HG03159 (cell line): ENCODE data around the gene MEGF11.
A peak's percentile ranks its signal among the peaks of the same experiment; 100 is the strongest.
"Not testable (repeated sequence)": the region's sequence is repeated elsewhere in the genome, so short reads cannot be mapped to it uniquely, and the experiment has no call there.

ENCODE experiments used
- ATAC-seq: cut with Tn5 transposase; IDR thresholded peaks from one replicate; pipeline ENCODE4 v1.9.1; 2021; ENCODE audit warnings: mild to moderate bottlenecking, moderate library complexity; ENCODE audit not compliant: unreplicated experiment

MEGF11 gene

GRCh38 chr15:65869954-65870871 lies 383.3 kb downstream of the MEGF11 start:
- no peak for ATAC-seq

DNA sequence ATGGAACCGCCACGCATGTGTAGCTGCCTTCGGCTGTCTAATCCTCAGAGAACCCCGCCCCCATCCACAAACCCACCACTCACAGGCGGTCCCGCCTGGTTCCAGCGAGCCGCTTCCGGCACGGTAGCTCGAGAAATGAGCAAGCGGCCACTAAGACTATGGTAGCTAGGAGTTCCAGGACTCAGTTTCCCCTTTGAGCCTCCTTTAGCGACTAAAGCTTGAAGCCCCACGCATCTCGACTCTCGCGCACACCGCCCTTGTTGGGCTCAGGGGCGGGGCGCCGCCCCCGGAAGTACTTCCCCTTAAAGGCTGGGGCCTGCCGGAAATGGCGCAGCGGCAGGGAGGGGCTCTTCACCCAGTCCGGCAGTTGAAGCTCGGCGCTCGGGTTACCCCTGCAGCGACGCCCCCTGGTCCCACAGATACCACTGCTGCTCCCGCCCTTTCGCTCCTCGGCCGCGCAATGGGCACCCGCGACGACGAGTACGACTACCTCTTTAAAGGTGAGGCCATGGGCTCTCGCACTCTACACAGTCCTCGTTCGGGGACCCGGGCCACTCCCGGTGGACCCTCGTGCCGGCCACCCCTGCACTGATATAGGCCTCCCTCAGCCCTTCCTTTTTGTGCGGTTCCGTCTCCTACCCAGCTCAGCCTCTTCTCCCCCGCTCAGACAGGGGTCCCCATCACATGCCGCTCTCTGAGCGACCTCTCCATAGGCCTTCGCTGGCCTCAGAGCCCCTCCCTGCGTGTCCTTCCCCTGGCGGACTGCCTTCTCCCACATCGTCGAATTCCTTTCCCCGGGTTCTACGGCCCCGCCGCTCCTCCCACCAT lies 384.2 kb downstream of the MEGF11 start, which contains the start of gene RAB11A:
Gene RAB11A (plus strand): TSS at position 366 of the 828 bp plus-strand sequence. CDS start 95 bp downstream, at position 461.
- peak; percentile 83 for ATAC-seq

DNA sequence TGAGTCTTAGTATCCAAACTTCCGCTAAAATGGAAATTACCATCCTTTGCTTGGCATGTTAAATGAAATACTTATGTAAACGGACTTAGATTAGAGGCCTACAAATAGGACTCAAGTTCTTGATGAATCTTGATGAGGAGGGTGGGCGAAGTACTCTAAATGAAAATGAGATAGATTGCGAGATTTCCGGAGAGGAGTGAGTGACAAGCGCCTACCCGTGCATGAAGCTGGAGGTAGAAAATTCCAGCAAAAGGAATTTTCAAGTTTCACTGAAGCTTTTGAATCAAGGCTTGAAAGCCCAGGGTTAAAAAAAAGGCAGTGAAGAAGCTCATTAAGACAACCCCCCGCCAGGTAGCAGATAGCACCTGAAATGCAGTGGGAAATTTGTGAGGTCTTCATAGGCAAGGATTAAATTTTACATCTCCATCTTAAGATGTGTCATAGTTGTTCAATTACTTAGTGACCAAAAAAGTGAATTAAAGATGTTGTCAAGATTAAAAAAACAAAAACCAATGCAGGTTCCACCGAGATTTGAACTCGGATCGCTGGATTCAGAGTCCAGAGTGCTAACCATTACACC lies 384.9 kb downstream of the MEGF11 start:
- no peak for ATAC-seq

DNA sequence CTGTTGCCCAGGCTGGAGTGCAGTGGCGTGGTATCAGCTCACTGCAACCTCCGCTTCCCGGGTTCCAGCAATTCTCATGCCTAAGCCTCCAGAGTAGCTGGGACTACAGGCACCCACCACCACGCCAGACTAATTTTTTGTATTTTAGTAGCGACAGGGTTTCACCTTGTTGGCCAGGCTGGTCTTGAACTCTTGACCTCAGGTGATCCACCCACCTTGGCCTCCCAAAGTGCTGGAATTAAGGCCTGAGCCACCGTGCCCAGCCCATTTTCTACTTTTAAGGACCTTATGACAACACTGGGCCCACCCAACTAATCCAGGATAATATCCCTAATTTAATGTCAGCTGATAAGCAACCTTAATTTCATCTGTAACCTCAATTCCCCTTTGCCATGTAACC lies 385.6 kb downstream of the MEGF11 start:
- ATAC-seq: not testable (repeated sequence)

DNA sequence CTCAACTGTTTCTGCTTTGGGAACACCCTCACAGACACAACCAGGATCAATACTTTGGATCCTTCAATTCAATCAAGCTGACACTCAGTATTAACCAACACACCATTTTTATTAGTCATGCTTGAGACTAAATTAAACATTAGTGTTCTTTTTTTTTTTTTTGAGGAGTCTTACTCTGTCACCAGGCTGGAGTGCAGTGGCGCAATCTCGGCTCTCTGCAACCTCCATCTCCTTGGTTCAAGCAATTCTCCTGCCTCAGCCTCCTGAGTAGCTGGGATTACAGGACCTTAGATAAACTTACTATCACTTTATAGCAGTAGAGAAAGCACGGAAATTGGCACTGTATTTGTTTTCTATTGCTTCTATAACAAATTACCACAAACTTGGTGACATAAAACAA lies 386.3 kb downstream of the MEGF11 start:
- no peak for ATAC-seq

GRCh38 chr15:65863106-65863505 lies 390.4 kb downstream of the MEGF11 start:
- no peak for ATAC-seq

- ATAC-seq: peak; percentile 65
Measured at GRCh38 chr15:65862682-65863081, 390.9 kb downstream of the MEGF11 start.

GRCh38 chr15:65857718-65858402 lies 395.7 kb downstream of the MEGF11 start:
- no peak for ATAC-seq

- ATAC-seq: no peak
Measured at GRCh38 chr15:65856821-65857455, 396.6 kb downstream of the MEGF11 start.

GRCh38 chr15:65851981-65852380 lies 401.6 kb downstream of the MEGF11 start:
- no peak for ATAC-seq

- ATAC-seq: no peak
Measured at GRCh38 chr15:65847989-65848388, 405.6 kb downstream of the MEGF11 start.

- no peak for ATAC-seq
Measured at GRCh38 chr15:65845826-65846519, 407.6 kb downstream of the MEGF11 start.
